Activated CD8-positive, alpha-beta memory T cell treated with anti-CD3 and anti-CD28 coated beads, Interleukin-2, amount 10 ng/mL, durations not matched to agents 7 days and 5 days (primary cell): ENCODE results near the gene BYSL. TPM values are rescaled to one million over a fixed set of nuclear protein-coding genes. Genes with fewer than 3 reads are reported as not detected.

Experiments
- ATAC-seq: fragments of 150-1000 bp; cut with Tn5 transposase; one replicate; pipeline ENCODE4 v1.10.0; 2021; ENCODE audit warnings: moderate library complexity
- CTCF ChIA-PET: fragments of 350-600 bp; sonication (Branson Sonifier 250); formaldehyde crosslinking; loops from one replicate; lab custom pipeline; 2021; ENCODE audit warnings: antibody characterized with exemption; lab: Charles Lee
- DNase-seq: peaks from one replicate; pipeline ENCODE4 v3.0.0-alpha.2; 2020
- H3K27ac Mint-ChIP-seq: one replicate; pipeline ENCODE4 v1.8.0; 2021; ENCODE audit warnings: mild to moderate bottlenecking, mixed read lengths
- H3K27me3 Mint-ChIP-seq: one replicate; pipeline ENCODE4 v1.8.0; 2021; ENCODE audit warnings: mixed read lengths
- H3K36me3 Mint-ChIP-seq: one replicate; pipeline ENCODE4 v1.8.0; 2021; ENCODE audit warnings: mild to moderate bottlenecking, mixed read lengths
- H3K4me1 Mint-ChIP-seq: one replicate; pipeline ENCODE4 v1.8.0; 2021; ENCODE audit warnings: mixed read lengths
- H3K4me3 Mint-ChIP-seq: one replicate; pipeline ENCODE4 v1.8.0; 2021; ENCODE audit warnings: mild to moderate bottlenecking, moderate library complexity, mixed read lengths
- H3K9me3 Mint-ChIP-seq: one replicate; pipeline ENCODE4 v1.8.0; 2022; ENCODE audit warnings: low read depth, mixed read lengths
- total RNA-seq, 2 experiments: library from RNA; stranded (reverse); gene quantifications; one replicate each; pipeline ENCODE4 v1.2.3, GENCODE V29; 2021

Gene BYSL
- total RNA-seq, 2 experiments from 2014 or later = 33.1 to 48.5 TPM

DNA sequence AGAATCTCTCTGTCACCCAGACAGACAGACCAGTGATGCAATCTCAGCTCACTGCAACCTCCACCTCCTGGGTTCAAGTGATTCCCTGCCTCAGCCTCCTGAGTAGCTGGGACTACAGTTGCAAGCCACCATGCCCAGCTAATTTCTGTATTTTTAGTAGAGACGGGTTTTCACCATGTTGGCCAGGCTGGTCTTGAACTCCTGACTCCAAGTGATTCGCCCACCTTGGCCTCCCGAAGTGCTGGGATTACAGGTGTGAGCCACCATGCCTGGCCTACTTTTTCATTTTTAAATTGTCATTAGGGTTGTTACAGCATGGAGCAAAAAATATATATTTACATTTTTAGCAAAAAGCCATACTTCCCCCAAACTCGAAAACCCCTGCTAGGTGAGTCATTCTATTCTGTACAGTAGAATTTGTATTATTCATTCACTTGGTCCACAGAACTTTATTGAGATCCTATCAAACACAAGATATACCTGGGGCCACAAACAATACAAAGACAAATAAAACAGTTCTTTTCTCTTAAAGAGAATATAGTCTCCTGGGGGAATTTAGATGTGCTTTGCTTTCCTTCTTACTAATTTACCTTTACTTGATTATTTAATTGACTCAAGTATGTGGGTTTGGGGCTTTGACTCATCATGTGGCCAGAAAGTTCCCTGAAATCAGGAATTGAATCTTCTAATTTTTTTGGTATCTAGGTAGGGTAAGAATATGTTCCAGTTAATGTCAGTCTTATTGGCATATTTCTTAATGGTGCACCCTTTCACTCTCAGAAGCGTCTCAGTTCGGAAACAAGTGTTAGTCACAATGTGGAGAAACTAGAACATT is 36.9 kb downstream of the BYSL start:
- H3K4me1 Mint-ChIP-seq = peaks cover 52% of the 10 kb centered on the region
- DNase-seq = peak; percentile 47
- no peaks in the 10 kb centered on the region for H3K9me3 Mint-ChIP-seq
- CTCF ChIA-PET = interaction anchor here (0.9 kb wide), 1 partner anchor 14 kb away, joined by 4 read pairs; no protein-coding TSS in a partner anchor
- no peak overlapping the region for H3K4me3 Mint-ChIP-seq
- peak; percentile 78 for ATAC-seq
- no peaks in the 10 kb centered on the region for H3K27me3 Mint-ChIP-seq
- peaks cover 12% of the 10 kb centered on the region for H3K36me3 Mint-ChIP-seq
- peak overlapping the region; percentile 77 for H3K27ac Mint-ChIP-seq

DNA sequence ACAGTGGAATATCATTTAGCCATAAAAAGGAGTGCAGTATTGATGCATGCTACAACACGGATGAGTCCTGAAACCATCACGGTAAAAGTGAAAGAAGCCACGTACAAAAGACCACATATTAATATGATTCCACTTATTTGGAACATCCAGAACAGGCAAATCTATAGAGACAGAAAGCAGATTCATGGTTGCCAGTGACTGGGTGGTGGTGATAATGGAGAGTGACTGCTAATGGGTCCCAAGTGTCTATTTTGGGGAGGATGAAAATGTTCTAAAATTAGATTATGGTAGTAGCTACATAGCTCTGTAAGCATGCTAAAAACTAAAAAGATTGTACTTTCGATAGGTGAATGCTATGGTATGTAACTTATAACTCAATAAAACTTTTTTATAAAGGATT is 38.7 kb downstream of the BYSL start:
- DNase-seq (no peak), ATAC-seq (no peak)
- Mint-ChIP-seq H3K27me3 (no peaks in the 10 kb centered on the region), H3K4me1 (peaks cover 63% of the 10 kb centered on the region), H3K9me3 (no peaks in the 10 kb centered on the region), H3K36me3 (peaks cover 12% of the 10 kb centered on the region), H3K27ac (peak overlapping the region; percentile 8), H3K4me3 (no peak overlapping the region)
- CTCF ChIA-PET = interaction anchor here (1.2 to 2.6 kb wide), 2 partner anchors 10 to 12 kb away, joined by 4 to 7 read pairs; no protein-coding TSS in a partner anchor

DNA sequence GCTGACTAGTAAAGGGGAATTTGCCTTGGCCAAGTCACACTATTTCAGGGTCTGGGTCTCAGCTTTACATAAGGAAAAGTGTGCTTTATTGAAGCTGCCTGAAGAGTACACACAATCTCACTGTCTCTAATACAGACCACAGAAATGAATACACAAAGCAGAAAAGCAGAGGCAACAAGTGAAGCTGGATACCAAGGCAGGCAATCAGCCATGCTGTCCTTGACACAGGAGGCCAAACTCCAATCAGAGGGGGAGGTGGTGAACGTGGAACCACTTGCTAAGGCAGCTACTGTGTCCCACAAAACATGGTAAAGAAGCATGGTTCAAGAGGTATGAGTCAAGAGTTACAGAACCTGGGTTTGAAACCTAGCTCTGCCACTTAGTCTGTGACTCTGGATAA is 42.1 kb downstream of the BYSL start:
- Mint-ChIP-seq H3K27me3 (no peaks in the 10 kb centered on the region), H3K36me3 (peaks cover 12% of the 10 kb centered on the region), H3K9me3 (no peaks in the 10 kb centered on the region), H3K4me1 (peaks cover 58% of the 10 kb centered on the region), H3K4me3 (no peak overlapping the region), H3K27ac (peak overlapping the region; percentile 59)
- no peak for DNase-seq
- CTCF ChIA-PET = interaction anchor here (0.6 to 1.7 kb wide), 4 partner anchors 16 to 584 kb away, joined by 3 to 4 read pairs (median 3); no protein-coding TSS in a partner anchor
- no peak for ATAC-seq

DNA sequence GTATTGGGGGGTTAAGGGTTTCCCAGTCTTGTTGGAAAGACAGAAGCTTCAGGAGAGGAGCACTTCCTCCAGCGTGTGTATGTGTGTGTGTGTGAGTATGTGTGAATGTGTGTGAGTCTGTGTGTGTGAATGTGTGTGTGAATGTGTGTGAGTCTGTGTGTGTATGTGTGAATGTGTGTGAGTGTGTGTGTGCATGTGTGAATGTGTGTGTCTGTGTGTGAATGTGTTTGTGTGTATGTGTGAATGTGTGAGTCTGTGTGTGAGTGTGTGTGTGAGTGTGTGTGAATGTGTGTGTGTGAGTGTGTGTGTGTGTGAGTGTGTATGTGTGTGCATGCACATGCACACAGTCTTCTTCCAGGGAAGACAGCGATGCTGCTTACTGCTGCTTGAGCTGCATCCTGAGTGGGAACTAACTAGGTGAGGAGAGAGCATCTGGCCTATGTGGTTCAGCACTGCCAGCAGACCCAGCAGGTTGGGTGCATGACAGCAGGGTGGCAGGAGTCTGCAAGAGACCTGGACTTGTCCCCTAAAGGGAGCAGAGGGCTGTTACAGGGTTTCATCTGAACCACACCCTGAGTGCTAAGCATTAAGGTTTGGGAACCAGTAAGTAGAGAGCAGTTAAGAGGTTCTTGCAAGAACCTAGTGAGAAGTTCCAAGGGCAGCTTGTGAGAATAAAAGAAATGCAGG is 43.0 kb downstream of the BYSL start:
- DNase-seq = peak; percentile 48
- CTCF ChIA-PET = interaction anchor here (0.8 to 2.2 kb wide), 5 partner anchors 17 to 583 kb away, joined by 3 to 5 read pairs (median 3); no protein-coding TSS in a partner anchor
- peaks cover 49% of the 10 kb centered on the region for H3K4me1 Mint-ChIP-seq

DNA sequence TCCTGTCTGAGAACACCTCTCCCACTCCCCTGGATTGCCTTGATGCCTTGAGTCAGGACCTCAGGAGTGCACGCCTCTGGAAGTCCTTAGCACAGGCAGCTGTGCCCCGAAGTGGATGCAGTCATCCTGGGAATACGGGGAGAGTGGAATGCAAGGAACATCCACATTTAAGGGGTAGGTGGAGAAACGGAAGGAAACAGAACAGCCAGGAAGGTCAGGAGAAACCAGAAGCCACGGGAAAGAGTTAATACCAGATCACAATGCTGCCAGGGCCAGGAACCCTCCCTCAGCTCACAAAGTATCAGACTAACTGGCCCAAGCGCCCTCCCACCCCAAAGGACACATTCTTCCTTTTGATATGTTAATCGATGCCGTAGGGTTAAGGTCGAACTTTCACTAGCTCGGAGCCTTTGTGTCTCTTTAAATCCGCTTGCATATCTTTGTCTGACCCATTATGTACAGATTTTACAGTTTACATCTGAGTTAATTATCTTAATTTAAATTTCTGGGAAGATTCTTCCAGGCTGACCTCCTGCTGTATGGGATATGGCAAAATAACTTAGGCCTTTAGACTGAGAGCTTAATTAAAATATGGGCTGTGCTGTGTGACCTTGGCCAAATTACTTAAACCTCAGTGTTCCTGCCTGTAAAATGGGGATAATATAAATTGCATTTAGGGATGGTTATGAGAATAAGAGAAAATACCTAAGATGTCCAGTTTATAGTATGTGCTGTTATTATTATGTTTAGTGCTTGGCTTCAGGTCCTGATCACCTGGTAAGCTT is 44.3 kb downstream of the BYSL start:
- no peak for DNase-seq
- Mint-ChIP-seq H3K4me3 (no peak overlapping the region), H3K9me3 (no peaks in the 10 kb centered on the region), H3K27ac (no peak overlapping the region), H3K36me3 (peaks cover 9% of the 10 kb centered on the region), H3K27me3 (no peaks in the 10 kb centered on the region), H3K4me1 (peaks cover 48% of the 10 kb centered on the region)
- CTCF ChIA-PET = interaction anchor here (2.2 kb wide), 1 partner anchor 26 kb away, joined by 5 read pairs; no protein-coding TSS in a partner anchor
- no peak for ATAC-seq

More for the DNA sequence above, 43.0 kb downstream of the BYSL start:
- H3K4me3 Mint-ChIP-seq = no peak overlapping the region
- H3K36me3 Mint-ChIP-seq = peaks cover 7% of the 10 kb centered on the region
- ATAC-seq = peak; percentile 40
- H3K27me3 Mint-ChIP-seq = no peaks in the 10 kb centered on the region
- no peaks in the 10 kb centered on the region for H3K9me3 Mint-ChIP-seq
- peak overlapping the region; percentile 2 for H3K27ac Mint-ChIP-seq

DNA sequence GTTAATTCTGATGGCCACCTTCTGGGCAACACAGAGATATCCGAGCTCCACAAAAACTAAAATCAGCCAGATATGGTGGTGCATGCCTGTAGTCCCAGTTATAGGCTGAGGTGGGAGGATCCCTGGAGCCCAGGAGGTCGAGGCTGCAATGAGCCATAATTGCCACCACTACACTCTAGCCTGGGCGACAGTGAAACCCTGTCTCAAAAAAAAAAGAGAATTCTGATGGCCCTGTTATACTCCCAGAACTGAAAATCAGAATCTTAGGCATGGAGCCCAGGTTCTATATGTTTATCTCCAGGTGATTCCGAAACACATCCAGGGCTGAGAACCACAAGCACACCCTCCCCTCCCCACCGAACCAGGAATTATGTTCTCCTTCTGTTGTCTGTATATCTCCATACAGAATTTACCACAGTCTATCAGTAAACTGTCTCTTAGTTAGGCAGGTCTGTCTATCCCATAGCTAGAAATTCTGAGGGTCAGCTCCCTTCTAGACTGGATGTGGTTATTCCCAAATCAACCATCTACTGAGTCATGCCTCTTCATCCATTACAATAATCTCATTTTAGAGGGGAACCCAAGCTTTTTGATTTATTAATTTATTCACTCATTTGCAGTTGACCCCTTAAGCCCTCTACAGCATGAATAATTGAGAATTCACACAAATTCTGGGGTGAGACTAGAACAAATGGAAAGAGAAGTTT is 45.1 kb downstream of the BYSL start:
- Mint-ChIP-seq H3K4me1 (peaks cover 49% of the 10 kb centered on the region), H3K4me3 (no peak overlapping the region), H3K36me3 (peaks cover 10% of the 10 kb centered on the region), H3K9me3 (no peaks in the 10 kb centered on the region), H3K27me3 (no peaks in the 10 kb centered on the region), H3K27ac (no peak overlapping the region)
- CTCF ChIA-PET = interaction anchor here (2.2 kb wide), 1 partner anchor 26 kb away, joined by 5 read pairs; no protein-coding TSS in a partner anchor
- ATAC-seq = no peak
- no peak for DNase-seq

DNA sequence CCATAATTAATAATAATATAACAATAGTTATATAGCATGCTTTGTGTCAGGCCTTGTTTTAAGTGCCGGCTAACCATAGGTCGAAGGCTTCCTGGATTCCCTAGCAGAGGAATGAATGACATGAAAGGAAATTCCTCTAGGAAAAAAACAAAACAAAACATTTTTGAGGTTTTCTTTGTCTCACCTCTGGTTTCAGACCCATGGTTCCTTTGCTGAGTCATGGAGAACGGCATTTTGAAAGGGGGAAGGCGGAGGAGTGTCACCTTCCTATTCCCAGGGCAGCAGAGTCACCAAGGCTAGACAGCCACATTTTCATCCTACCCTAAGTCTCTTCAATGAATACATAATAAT is 45.6 kb downstream of the BYSL start:
- DNase-seq (no peak), ATAC-seq (no peak)
- CTCF ChIA-PET = no interaction called here
- Mint-ChIP-seq H3K27ac (no peak overlapping the region), H3K36me3 (peaks cover 5% of the 10 kb centered on the region), H3K9me3 (no peaks in the 10 kb centered on the region), H3K4me1 (peaks cover 43% of the 10 kb centered on the region), H3K4me3 (no peak overlapping the region), H3K27me3 (no peaks in the 10 kb centered on the region)

DNA sequence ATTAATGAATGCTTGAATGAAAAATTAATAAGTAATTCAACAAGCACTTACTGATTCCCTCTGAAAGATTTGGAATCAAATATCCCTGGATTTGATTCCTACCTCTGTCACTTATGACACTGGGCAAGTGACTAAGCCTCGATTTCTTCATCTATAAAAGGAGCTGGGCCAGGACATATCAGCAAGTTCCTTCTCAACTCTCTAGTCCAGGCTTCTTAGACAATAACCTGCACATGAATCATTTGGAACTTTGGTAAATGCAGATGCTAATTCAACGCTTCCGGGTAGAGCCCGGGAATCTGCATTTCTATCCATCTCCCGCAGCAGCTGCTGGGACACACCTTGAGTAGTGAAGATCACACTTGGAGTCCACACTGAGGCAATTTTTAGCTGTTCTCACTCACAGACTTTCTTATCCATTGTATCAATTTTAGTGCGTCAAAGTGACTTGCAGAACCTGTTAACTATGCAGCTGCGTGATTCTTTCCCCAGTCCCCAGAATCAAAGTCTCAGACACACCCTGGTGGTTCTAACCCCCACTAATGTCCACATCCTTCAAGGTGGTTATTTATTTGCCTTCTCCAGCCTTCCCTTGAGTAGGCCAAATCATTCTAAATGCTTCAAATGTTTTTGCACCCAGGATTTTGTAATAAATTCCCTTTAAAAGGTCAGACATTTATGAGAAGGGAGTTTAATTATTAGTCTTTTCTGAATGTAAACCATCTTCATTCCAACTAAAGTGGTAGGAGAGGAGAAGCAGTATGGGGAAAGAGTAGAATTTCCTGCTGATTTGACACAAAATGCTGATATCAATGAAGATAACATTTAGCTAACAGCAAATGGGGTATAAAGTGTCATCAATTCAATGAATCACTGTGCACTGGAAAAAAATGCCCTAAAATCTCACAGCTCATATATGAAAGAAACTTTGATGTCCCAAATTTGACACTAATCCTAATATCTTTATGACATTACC is 46.3 kb downstream of the BYSL start:
- Mint-ChIP-seq H3K27me3 (no peaks in the 10 kb centered on the region), H3K4me1 (peaks cover 42% of the 10 kb centered on the region), H3K36me3 (peaks cover 5% of the 10 kb centered on the region), H3K4me3 (no peak overlapping the region), H3K9me3 (no peaks in the 10 kb centered on the region), H3K27ac (no peak overlapping the region)
- DNase-seq (no peak), ATAC-seq (no peak)
- CTCF ChIA-PET = interaction anchor here (0.9 to 1.1 kb wide), 2 partner anchors 23 to 76 kb away, joined by 3 to 5 read pairs; no protein-coding TSS in a partner anchor

DNA sequence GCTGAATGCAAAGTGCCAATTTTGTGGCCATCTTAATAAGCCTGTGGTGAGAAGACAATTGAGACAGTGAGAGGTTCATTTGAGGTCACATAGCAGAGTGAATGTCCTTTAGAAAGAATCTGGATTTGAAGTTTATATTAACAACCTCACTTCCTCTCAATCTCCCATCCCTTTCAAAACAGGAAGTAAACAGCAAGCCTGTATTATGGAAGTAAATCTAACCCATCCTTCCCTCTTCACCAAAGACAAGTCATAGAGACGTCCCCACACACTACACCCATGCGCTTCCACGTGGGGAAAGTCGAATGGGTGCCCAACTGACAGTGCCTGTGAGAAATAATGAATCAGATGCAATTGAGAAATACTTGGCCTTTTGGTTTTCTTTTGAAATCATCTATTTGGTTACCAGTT is 49.1 kb downstream of the BYSL start:
- peaks cover 3% of the 10 kb centered on the region for H3K36me3 Mint-ChIP-seq
- H3K27me3 Mint-ChIP-seq = no peaks in the 10 kb centered on the region
- no peaks in the 10 kb centered on the region for H3K9me3 Mint-ChIP-seq
- ATAC-seq = peak; percentile 39
- CTCF ChIA-PET = no interaction called here
- no peak overlapping the region for H3K4me3 Mint-ChIP-seq
- H3K27ac Mint-ChIP-seq = peak overlapping the region; percentile 68
- peaks cover 27% of the 10 kb centered on the region for H3K4me1 Mint-ChIP-seq
- no peak for DNase-seq

DNA sequence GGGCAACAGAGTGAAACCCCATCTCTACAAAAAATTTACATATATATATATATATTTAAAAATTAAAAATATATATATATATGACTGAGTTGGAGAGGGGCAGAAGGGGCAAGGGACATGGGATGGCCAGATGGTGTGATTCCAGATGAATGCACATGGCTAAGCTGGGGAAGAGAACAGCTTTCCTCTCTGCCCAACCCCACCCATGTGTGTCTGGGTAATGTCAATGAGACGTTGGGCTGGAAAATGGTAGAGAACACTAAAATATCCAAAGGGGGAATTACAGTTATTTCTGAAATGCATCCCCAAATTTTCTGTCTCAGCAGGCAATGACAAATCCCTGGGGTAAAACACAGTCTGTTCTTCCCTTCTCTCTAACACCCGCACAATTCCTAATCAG is 51.5 kb downstream of the BYSL start:
- Mint-ChIP-seq H3K4me3 (no peak overlapping the region), H3K4me1 (peaks cover 37% of the 10 kb centered on the region), H3K27ac (no peak overlapping the region), H3K9me3 (no peaks in the 10 kb centered on the region), H3K36me3 (peaks cover 3% of the 10 kb centered on the region), H3K27me3 (no peaks in the 10 kb centered on the region)
- CTCF ChIA-PET = interaction anchor here (1.8 kb wide), 1 partner anchor 13 kb away, joined by 4 read pairs; no protein-coding TSS in a partner anchor
- no peak for DNase-seq
- no peak for ATAC-seq

DNA sequence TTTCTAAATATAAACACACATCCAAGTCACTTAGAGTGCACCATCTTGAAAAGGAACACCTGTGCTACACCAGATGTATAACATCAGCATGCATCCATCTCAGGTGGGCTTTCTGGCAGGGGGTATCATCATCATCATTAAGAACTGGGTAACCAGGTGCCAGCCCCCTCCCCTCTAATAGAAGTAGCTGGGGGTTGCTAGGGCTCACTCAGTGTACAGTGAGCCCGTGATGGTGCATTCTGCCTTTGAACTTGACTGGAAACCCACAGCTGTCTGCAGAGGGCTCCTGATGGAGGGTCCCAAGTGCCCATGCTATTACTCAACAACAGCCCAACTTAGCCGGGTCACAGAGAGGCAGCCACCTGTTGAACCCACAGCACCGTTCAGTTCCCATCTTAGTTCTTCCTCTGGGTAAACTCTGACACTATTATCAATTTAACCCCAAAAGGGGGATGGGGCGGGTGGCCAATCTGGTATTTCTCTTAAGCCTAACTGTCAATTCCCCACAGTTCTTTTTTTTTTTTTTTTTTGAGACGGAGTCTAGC is 53.1 kb downstream of the BYSL start:
- Mint-ChIP-seq H3K27me3 (no peaks in the 10 kb centered on the region), H3K9me3 (no peaks in the 10 kb centered on the region), H3K4me3 (no peak overlapping the region), H3K4me1 (peaks cover 39% of the 10 kb centered on the region), H3K27ac (no peak overlapping the region), H3K36me3 (peaks cover 3% of the 10 kb centered on the region)
- DNase-seq (no peak), ATAC-seq (no peak)
- CTCF ChIA-PET = no interaction called here
